Transverse colon (tissue), 4 donors: Measurements from ENCODE around the gene SMOC1. TPM values are rescaled to one million over a fixed set of nuclear protein-coding genes. Genes with fewer than 3 reads are reported as not detected.

Experiments
- DNase-seq: peaks from one replicate; pipeline ENCODE4 v3.0.0-alpha.2; 2019
- H3K27ac ChIP-seq, 4 donors: fragments of 200-600 bp; sonication (generic); 2 replicates each; pipeline ENCODE4 v1.5.1; 2016 to 2018; ENCODE audit warnings: inconsistent platforms in 4 of 4
- H3K27me3 ChIP-seq: fragments of 200-600 bp; sonication (generic); 2 replicates; pipeline ENCODE4 v1.5.1; 2017; ENCODE audit warnings: inconsistent platforms
- H3K36me3 ChIP-seq, 4 donors: fragments of 200-600 bp; sonication (generic); 2 replicates each; pipeline ENCODE4 v1.5.1; 2017 to 2019; ENCODE audit warnings: inconsistent platforms in 4 of 4
- H3K4me1 ChIP-seq, 4 donors: fragments of 200-600 bp; sonication (generic); 2 replicates each; pipeline ENCODE4 v1.5.1; 2017 to 2020; ENCODE audit warnings: inconsistent platforms in 4 of 4
- H3K4me3 ChIP-seq, 4 donors: fragments of 200-600 bp; sonication (generic); 1 replicate in 1 of 4; 2 replicates in 3 of 4; pipeline versions ENCODE4 v1.5.1 to v1.6.1; 2017 to 2019; ENCODE audit warnings: inconsistent platforms in 4 of 4
- H3K9me3 ChIP-seq, 2 donors: fragments of 200-600 bp; sonication (generic); 2 replicates each; pipeline ENCODE4 v1.5.1; 2017 to 2019; ENCODE audit warnings: inconsistent platforms in 2 of 2
- EP300 ChIP-seq: sonication (generic); formaldehyde crosslinking; IDR thresholded peaks from one replicate; pipeline ENCODE4 v1.6.1; 2017; ENCODE audit warnings: antibody characterized with exemption, low read depth
- POLR2A ChIP-seq: fragments of 450-650 bp; IDR thresholded peaks from one replicate; pipeline ENCODE4 v1.6.1; 2016; ENCODE audit warnings: antibody characterized with exemption, mild to moderate bottlenecking, moderate library complexity
- POLR2AphosphoS5 ChIP-seq, 3 donors: sonication (generic); formaldehyde crosslinking; IDR thresholded peaks; one replicate each; pipeline ENCODE4 v1.6.1; 2016; ENCODE audit warnings: antibody characterized with exemption in 3 of 3
- WGBS, 2 donors: methylation state at CpG; one replicate each; pipeline ENCODE4 v1.1.5; 2018; ENCODE audit warnings: low coverage in 1 of 2; 5-methylcytosine and 5-hydroxymethylcytosine counted together
- in situ Hi-C, 4 donors: fragments of 200-750 bp; cut with MboI; loops; one replicate each; pipeline versions ENCODE4 v1.15.0 to v1.15.1; 2017; ENCODE audit warnings: low sequenced_read_pairs in 3 of 4, low pct_ligation_motif_present in 1 of 4, low pct_unique_long_range_greater_than_20kb in 1 of 4
- intact Hi-C: fragments of 100-400 bp; cut with DNase I; formaldehyde crosslinking; loops from one replicate; pipeline ENCODE4 v1.15.1; 2023; ENCODE audit warnings: low total_unique reads
- total RNA-seq, 4 donors: library from RNA; depleted of rRNA; stranded (reverse); fragments of >200 nt; gene quantifications; one replicate each; pipeline ENCODE4 v1.1.0, GENCODE V29; 2016
- TF ChIP-seq, protein P1 (sequence below), 5 experiments: fragments of 200-600 bp in 3 of 5; fragments of 450-650 bp in 2 of 5; sonication (generic) in 3 of 5; IDR thresholded peaks; 1 replicate in 2 of 5; 2 replicates in 3 of 5; pipeline ENCODE4 v1.5.1; 2016 to 2017; ENCODE audit warnings: antibody characterized with exemption in 5 of 5, inconsistent platforms in 3 of 5, mild to moderate bottlenecking in 2 of 5, moderate library complexity in 1 of 5

The SMOC1 gene
- 1 to 10 TPM in 1 of 4 donors, under 1 TPM in 1, not detected in 2; 0.82 to 1.3 TPM for total RNA-seq

DNA sequence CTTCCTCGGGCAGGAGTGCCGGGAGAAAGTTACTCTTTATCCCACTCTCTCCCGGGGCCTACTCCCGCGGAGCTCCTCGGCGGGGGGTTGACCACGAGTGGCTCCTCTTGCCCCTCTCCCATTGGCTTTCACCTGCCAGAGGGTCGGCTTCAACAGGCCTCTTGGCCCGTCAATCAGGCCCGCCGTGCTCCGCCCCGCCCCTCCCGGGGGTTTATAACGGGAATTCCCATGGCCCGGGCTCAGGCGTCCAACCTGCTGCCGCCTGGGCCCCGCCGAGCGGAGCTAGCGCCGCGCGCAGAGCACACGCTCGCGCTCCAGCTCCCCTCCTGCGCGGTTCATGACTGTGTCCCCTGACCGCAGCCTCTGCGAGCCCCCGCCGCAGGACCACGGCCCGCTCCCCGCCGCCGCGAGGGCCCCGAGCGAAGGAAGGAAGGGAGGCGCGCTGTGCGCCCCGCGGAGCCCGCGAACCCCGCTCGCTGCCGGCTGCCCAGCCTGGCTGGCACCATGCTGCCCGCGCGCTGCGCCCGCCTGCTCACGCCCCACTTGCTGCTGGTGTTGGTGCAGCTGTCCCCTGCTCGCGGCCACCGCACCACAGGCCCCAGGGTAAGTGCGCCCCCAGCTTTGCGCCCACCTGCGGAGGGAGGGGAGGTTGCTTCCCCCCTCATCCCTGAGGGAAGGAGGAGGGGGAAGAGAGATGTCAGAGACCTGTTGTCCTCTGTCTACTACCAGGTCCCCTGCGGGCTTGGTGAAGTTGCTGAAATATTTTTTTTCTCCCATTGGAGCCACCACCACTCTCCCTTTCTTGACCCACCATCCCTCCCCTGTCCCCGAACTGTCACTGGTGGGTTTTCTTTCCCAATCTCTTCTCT lies at the start of gene SMOC1:
Gene SMOC1, plus strand, starts transcription at position 242 of the 869 bp plus-strand sequence. Its CDS starts 263 bp downstream, at position 505.
- intact Hi-C loops, result no loop called here
- peak within 1 kb of the TSS in 2 of 4 donors; percentile 18 to 25 for H3K4me3 ChIP-seq

GRCh38 chr14:69838881-69839416 lies 40.3 kb upstream of the SMOC1 start:
- no peak for DNase-seq
- in situ Hi-C loops (no loop called here), intact Hi-C loops (no loop called here)
- H3K4me3 ChIP-seq, result no peak overlapping the region
- no peaks in the 10 kb centered on the region for H3K4me1 ChIP-seq
- 76 to 89% methylated on average over 2 to 3 of the region's 3 CpGs for WGBS, 2 donors
- no peaks in the 10 kb centered on the region for H3K36me3 ChIP-seq
- H3K27me3 ChIP-seq, result peaks cover 7% of the 10 kb centered on the region
- TF ChIP-seq POLR2A (no peak), EP300 (no peak), POLR2AphosphoS5 (IDR thresholded peaks at IDR 0.05) (no peak)
- TF ChIP-seq, protein P1, sequence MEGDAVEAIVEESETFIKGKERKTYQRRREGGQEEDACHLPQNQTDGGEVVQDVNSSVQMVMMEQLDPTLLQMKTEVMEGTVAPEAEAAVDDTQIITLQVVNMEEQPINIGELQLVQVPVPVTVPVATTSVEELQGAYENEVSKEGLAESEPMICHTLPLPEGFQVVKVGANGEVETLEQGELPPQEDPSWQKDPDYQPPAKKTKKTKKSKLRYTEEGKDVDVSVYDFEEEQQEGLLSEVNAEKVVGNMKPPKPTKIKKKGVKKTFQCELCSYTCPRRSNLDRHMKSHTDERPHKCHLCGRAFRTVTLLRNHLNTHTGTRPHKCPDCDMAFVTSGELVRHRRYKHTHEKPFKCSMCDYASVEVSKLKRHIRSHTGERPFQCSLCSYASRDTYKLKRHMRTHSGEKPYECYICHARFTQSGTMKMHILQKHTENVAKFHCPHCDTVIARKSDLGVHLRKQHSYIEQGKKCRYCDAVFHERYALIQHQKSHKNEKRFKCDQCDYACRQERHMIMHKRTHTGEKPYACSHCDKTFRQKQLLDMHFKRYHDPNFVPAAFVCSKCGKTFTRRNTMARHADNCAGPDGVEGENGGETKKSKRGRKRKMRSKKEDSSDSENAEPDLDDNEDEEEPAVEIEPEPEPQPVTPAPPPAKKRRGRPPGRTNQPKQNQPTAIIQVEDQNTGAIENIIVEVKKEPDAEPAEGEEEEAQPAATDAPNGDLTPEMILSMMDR (IDR thresholded peaks at IDR 0.05), result no peak
- H3K9me3 ChIP-seq, result no peaks in the 10 kb centered on the region
- H3K27ac ChIP-seq, result no peak overlapping the region

More for the DNA sequence above, at the start of gene SMOC1:
- DNase-seq, result peak; percentile 65
- Histone ChIP-seq H3K36me3 (no peaks in the 10 kb centered on the region), H3K27ac (no peak within 1 kb of the TSS), H3K4me1 (peaks cover 0 to 5% (median 0%) of the 10 kb centered on the region in 4 donors), H3K27me3 (peaks cover 63% of the 10 kb centered on the region), H3K9me3 (no peaks in the 10 kb centered on the region)
- in situ Hi-C loops, result no loop called here
- no peak for TF ChIP-seq POLR2AphosphoS5 (IDR thresholded peaks at IDR 0.05)
- no peak for TF ChIP-seq EP300
- no peak for TF ChIP-seq POLR2A
- TF ChIP-seq, protein P1 (IDR thresholded peaks at IDR 0.05), result no peak
- WGBS, 2 donors, result 2% methylated on average over 50 of the region's 67 CpGs; no CpG with 5 or more reads in 1 of the 2 donors

DNA sequence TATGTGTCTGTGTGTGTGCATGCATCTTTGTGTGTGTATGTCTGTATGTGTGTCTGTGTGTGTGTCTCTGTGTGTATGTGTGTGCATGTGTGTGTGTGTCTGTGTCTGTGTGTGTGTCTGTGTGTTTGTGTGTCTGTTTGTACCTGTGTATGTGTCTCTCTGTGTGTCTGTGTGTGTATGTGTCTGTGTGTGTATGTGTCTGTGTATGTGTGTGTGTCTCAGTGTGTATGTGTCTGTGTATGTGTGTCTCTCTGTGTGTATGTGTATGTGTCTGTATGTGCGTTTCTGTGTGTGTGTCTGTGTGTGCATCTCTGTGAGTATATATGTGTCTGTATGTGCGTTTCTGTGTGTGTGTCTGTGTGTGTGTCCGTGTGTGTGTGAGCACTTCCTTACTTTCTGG lies 39.6 kb upstream of the SMOC1 start:
- Histone ChIP-seq H3K27ac (no peak overlapping the region), H3K27me3 (peaks cover 7% of the 10 kb centered on the region), H3K4me1 (no peaks in the 10 kb centered on the region), H3K9me3 (no peaks in the 10 kb centered on the region), H3K36me3 (no peaks in the 10 kb centered on the region), H3K4me3 (no peak overlapping the region)
- in situ Hi-C loops, result no loop called here
- TF ChIP-seq EP300 (no peak), POLR2AphosphoS5 (IDR thresholded peaks at IDR 0.05) (no peak), POLR2A (no peak)
- TF ChIP-seq, protein P1 (IDR thresholded peaks at IDR 0.05), result no peak
- 89 to 100% methylated on average over 1 to 3 of the region's 3 CpGs for WGBS, 2 donors
- intact Hi-C loops, result no loop called here
- DNase-seq, result no peak

DNA sequence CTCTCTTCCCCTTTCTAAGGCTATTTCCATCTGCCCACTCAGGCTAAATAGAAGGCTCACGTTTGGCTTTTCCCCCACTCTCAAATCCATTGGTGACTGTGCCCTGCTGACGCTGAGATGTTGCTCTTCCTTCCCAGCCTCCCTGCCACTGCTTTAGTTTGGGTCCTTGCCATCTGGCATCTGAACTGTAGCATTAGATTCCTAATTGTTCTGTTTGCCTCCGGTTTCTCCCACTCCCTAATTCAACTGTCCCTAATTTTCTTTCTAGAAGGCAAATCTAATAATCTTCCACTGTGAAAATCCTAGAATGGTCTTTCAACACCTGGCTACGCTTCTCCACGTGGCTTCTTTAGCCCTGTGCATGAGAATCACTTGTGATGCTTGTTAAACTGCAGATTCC lies 37.6 kb upstream of the SMOC1 start:
- H3K27ac ChIP-seq, result no peak overlapping the region
- no peaks in the 10 kb centered on the region for H3K36me3 ChIP-seq
- peaks cover 15% of the 10 kb centered on the region for H3K27me3 ChIP-seq
- intact Hi-C loops (no loop called here), in situ Hi-C loops (no loop called here)
- WGBS, 2 donors, result 56 to 62% methylated on average over 5 of the region's 5 CpGs
- no peaks in the 10 kb centered on the region for H3K4me1 ChIP-seq
- H3K9me3 ChIP-seq, result no peaks in the 10 kb centered on the region
- no peak for DNase-seq
- TF ChIP-seq, protein P1 (IDR thresholded peaks at IDR 0.05), result no peak
- TF ChIP-seq POLR2AphosphoS5 (IDR thresholded peaks at IDR 0.05) (no peak), POLR2A (no peak), EP300 (no peak)
- H3K4me3 ChIP-seq, result no peak overlapping the region
